Suprapubic skin (tissue), 4 donors: ENCODE results near the gene CCDC200.

Experiments
- CTCF ChIP-seq, 2 donors: fragments of 200-600 bp in 1 of 2; fragments of 450-650 bp in 1 of 2; sonication (generic) in 1 of 2; IDR thresholded peaks; one replicate each; pipeline ENCODE4 v1.5.1; 2016 to 2019; ENCODE audit warnings: antibody characterized with exemption in 2 of 2, mild to moderate bottlenecking in 1 of 2, moderate library complexity in 1 of 2
- EP300 ChIP-seq: sonication (generic); formaldehyde crosslinking; IDR thresholded peaks from one replicate; pipeline ENCODE4 v1.6.1; 2017; ENCODE audit warnings: antibody characterized with exemption
- POLR2A ChIP-seq, 2 donors: fragments of 450-650 bp; IDR thresholded peaks; one replicate each; pipeline ENCODE4 v1.6.1; 2017; ENCODE audit warnings: antibody characterized with exemption in 2 of 2, mild to moderate bottlenecking in 2 of 2, moderate library complexity in 2 of 2
- POLR2AphosphoS5 ChIP-seq, 3 donors: sonication (generic); formaldehyde crosslinking; IDR thresholded peaks; one replicate each; pipeline ENCODE4 v1.6.1; 2017; ENCODE audit warnings: antibody characterized with exemption in 3 of 3

DNA sequence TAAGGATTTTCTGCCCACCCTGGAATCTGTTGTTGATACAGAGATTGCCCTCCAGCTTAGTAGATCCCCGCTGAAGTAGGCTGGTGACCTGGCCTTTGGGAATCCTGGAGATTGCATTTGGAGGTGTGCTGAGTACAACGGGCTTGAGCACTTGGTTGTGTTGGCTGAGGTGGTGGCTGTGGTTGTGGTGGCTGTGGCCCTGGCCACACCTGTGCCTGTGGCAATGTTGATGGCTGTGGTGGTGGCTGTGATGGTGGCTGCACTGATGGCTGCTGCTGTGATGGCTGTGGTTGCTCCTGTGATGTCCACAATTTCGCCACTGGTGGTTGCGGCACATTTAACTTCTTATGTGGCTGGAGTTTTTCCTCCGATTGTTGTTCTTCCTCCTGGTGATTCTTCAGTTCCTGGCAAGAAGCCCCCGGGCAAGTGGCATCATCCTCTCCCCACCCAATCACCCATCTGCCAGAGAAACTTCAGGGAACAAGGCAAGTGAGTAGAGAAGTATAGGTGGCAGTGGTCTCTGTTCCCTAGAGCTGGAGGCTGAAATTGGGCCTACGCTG lies 4.2 kb downstream of the CCDC200 start:
- TF ChIP-seq CTCF (IDR thresholded peaks at IDR 0.05): no peak
- no peak for TF ChIP-seq POLR2A (IDR thresholded peaks at IDR 0.05)
- no peak for TF ChIP-seq POLR2AphosphoS5 (IDR thresholded peaks at IDR 0.05)
- TF ChIP-seq EP300: no peak
